Esophagus squamous epithelium (tissue), 5 donors: Measurements from ENCODE around the gene BACH2. TPM values are rescaled to one million over a fixed set of nuclear protein-coding genes. Genes with fewer than 3 reads are reported as not detected.

ENCODE experiments used
- DNase-seq: peaks from one replicate; lab custom pipeline; 2025; lab: John Stamatoyannopoulos, UW
- H3K27ac ChIP-seq, 4 donors: fragments of 200-600 bp; sonication (generic); one replicate each; pipeline ENCODE4 v1.5.1; 2016 to 2019; ENCODE audit warnings: mild to moderate bottlenecking in 1 of 4
- H3K27me3 ChIP-seq, 4 donors: fragments of 200-600 bp; sonication (generic); 1 replicate in 3 of 4; 2 replicates in 1 of 4; pipeline versions ENCODE4 v1.5.1 to v1.6.0; 2017 to 2021; ENCODE audit warnings: antibody characterized with exemption in 1 of 4
- H3K36me3 ChIP-seq, 3 donors: fragments of 200-600 bp; sonication (generic); one replicate each; pipeline ENCODE4 v1.5.1; 2016 to 2019
- H3K4me1 ChIP-seq, 3 donors: fragments of 200-600 bp; sonication (generic); one replicate each; pipeline ENCODE4 v1.5.1; 2017 to 2019
- H3K4me3 ChIP-seq, 4 donors: fragments of 200-600 bp; sonication (generic); 1 replicate in 3 of 4; 2 replicates in 1 of 4; pipeline ENCODE4 v1.5.1; 2016 to 2019; ENCODE audit warnings: mild to moderate bottlenecking in 2 of 4, moderate library complexity in 1 of 4
- H3K9me3 ChIP-seq, 3 donors: fragments of 200-600 bp; sonication (generic); one replicate each; pipeline ENCODE4 v1.5.1; 2016 to 2019
- POLR2A ChIP-seq, 4 donors: fragments of 450-650 bp; IDR thresholded peaks; one replicate each; pipeline ENCODE4 v1.6.1; 2017; ENCODE audit warnings: antibody characterized with exemption in 4 of 4, mild to moderate bottlenecking in 4 of 4, moderate library complexity in 3 of 4
- WGBS, 2 donors: methylation state at CpG; one replicate each; pipeline ENCODE4 v1.1.5; 2018; 5-methylcytosine and 5-hydroxymethylcytosine counted together
- intact Hi-C: fragments of 100-400 bp; cut with DNase I; formaldehyde crosslinking; loops from one replicate; pipeline ENCODE4 v1.15.0; 2022
- total RNA-seq, 4 donors: library from RNA; depleted of rRNA; stranded (reverse); fragments of >200 nt; gene quantifications; one replicate each; pipeline ENCODE4 v1.1.0, GENCODE V29; 2016
- TF ChIP-seq, protein P1 (sequence below), 6 experiments: fragments of 450-650 bp in 4 of 6; fragments of 200-600 bp in 2 of 6; sonication (generic) in 2 of 6; IDR thresholded peaks; one replicate each; pipeline ENCODE4 v1.5.1; 2016 to 2019; ENCODE audit warnings: antibody characterized with exemption in 6 of 6, mild to moderate bottlenecking in 4 of 6, moderate library complexity in 4 of 6
- donor health status: DM: yes; HTN: yes; CAD: no.

The BACH2 gene
- total RNA-seq, 4 donors from 2014 or later: 0.22 to 6.1 (median 0.66) TPM

DNA sequence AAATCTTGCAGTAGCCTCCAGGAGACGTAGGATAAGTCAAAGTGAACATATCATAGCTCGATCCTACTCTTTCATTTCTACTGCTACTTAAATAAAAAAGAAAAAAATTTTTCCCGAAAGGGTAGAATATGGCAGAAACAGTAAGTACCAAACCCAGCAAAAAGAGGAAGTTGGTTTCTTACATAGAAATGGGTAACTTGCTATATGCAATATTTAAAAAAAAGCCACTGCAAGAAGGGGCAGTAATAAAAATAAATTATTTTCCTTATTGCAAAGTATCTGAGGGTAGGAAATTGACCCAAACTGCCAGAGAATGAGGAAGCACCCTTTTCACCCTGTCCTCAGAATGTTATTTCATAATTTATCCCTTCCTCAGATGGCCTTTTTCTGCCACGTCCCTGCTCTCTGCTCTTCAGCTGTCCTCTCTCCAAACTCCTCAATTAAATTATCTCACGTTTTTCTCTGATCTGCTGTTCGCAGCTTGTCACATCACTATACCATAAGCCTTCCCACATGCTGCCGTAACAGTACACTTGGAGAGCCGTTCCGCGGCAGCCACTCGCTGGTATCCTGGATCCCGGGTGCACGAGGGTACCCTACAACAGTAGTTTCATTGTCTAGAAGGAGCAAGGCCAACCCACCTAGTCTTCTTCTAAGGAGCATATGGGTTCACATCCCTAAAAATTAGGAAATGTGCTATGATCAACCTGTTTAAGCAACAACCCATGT is 149.6 kb downstream of the BACH2 start:
- Histone ChIP-seq H3K4me1 (peaks cover 0 to 10% (median 0%) of the 10 kb centered on the region in 3 donors), H3K27ac (no peak overlapping the region), H3K4me3 (no peak overlapping the region), H3K27me3 (no peaks in the 10 kb centered on the region), H3K36me3 (no peaks in the 10 kb centered on the region), H3K9me3 (no peaks in the 10 kb centered on the region)
- intact Hi-C loops: no loop called here
- no peak for DNase-seq
- 80 to 84% methylated on average over 10 to 13 of the region's 13 CpGs for WGBS, 2 donors
- TF ChIP-seq, protein P1, sequence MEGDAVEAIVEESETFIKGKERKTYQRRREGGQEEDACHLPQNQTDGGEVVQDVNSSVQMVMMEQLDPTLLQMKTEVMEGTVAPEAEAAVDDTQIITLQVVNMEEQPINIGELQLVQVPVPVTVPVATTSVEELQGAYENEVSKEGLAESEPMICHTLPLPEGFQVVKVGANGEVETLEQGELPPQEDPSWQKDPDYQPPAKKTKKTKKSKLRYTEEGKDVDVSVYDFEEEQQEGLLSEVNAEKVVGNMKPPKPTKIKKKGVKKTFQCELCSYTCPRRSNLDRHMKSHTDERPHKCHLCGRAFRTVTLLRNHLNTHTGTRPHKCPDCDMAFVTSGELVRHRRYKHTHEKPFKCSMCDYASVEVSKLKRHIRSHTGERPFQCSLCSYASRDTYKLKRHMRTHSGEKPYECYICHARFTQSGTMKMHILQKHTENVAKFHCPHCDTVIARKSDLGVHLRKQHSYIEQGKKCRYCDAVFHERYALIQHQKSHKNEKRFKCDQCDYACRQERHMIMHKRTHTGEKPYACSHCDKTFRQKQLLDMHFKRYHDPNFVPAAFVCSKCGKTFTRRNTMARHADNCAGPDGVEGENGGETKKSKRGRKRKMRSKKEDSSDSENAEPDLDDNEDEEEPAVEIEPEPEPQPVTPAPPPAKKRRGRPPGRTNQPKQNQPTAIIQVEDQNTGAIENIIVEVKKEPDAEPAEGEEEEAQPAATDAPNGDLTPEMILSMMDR (IDR thresholded peaks at IDR 0.05): no peak
- no peak for TF ChIP-seq POLR2A (IDR thresholded peaks at IDR 0.05)

DNA sequence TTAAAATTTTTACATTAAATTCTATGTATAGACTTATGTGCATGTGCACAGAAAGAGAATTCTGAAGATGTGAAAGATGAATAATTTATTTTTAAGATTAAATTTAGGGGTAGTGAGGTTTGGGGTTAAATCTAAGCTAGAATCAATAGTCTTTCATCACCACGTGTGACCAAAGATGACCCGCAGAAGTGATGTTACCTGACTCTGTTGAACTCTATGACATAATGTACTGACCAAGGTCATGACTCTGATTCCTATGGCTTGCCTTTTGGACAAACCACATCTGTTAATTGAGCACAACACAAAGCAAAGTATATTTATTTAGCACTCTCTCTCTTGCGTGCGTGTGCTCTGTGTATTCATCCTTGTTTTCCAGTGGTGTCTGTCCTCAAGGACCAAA is 150.6 kb downstream of the BACH2 start:
- no peaks in the 10 kb centered on the region for H3K27me3 ChIP-seq
- H3K36me3 ChIP-seq: no peaks in the 10 kb centered on the region
- no peaks in the 10 kb centered on the region for H3K9me3 ChIP-seq
- H3K27ac ChIP-seq: no peak overlapping the region
- H3K4me1 ChIP-seq: peaks cover 0 to 7% (median 0%) of the 10 kb centered on the region in 3 donors
- 85 to 90% methylated on average over 4 of the region's 4 CpGs for WGBS, 2 donors
- intact Hi-C loops: no loop called here
- DNase-seq: no peak
- H3K4me3 ChIP-seq: no peak overlapping the region
- TF ChIP-seq POLR2A (IDR thresholded peaks at IDR 0.05): no peak
- TF ChIP-seq, protein P1 (IDR thresholded peaks at IDR 0.05): no peak

DNA sequence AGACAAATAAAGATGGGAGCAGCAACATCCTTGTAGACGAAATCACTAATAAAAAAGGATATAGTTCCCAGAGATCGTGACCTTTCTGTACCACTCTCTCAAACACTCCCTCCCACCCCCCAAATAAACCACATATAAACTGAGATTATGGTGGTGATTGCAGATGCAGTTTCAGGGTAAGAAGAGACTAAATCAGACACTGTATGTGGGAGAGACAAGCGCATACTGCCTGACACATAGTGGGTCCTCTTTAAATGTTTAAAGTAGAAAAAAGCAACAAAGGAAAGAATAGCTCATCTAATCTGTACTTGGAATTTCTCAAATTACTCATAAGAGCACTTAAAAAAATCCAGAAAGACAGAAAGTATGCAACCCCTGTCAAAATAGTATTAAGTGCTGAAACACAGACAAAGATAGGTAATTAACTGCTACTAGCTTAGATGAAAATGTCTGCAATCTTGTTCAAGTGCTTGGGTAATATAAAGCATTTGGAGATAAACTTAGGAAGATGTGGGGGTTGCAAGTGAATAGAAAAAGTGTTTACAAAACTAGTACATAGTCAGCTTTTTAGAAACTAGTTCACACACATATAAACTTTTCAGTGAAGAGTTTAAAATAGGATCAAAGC is 151.6 kb downstream of the BACH2 start:
- peaks cover 0 to 7% (median 0%) of the 10 kb centered on the region in 3 donors for H3K4me1 ChIP-seq

DNA sequence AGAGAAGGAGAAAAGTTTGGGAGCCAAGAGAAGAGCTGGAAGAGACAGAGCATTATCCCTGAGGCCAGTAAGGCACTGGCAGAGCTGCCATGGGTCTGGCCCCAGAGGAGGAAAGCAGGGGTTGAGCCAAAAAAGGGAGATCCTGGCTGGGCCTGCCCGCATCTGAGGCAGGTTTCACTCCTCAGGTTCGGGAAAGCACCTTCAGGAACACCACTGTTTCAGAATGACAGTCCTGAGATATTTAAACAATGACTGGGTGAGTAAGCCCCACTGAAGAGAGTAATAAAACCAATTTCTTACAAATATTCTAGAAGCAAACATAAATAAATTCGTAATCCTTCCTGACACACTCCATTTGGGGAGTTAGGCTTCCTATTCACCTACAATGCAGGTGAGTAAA is 152.2 kb downstream of the BACH2 start:
- H3K36me3 ChIP-seq: no peaks in the 10 kb centered on the region
- DNase-seq: no peak
- WGBS, 2 donors: 38 to 46% methylated on average over 3 of the region's 3 CpGs

More for the DNA sequence above, 151.6 kb downstream of the BACH2 start:
- TF ChIP-seq, protein P1 (IDR thresholded peaks at IDR 0.05): no peak
- no peak for TF ChIP-seq POLR2A (IDR thresholded peaks at IDR 0.05)
- Histone ChIP-seq H3K36me3 (no peaks in the 10 kb centered on the region), H3K27me3 (no peaks in the 10 kb centered on the region), H3K4me3 (no peak overlapping the region), H3K9me3 (no peaks in the 10 kb centered on the region), H3K27ac (no peak overlapping the region)
- DNase-seq: no peak
- intact Hi-C loops: no loop called here
- WGBS, 2 donors: 65 to 68% methylated on average over 3 of the region's 3 CpGs

More for the DNA sequence above, 152.2 kb downstream of the BACH2 start:
- Histone ChIP-seq H3K4me1 (peaks cover 0 to 7% (median 0%) of the 10 kb centered on the region in 3 donors), H3K4me3 (no peak overlapping the region), H3K9me3 (no peaks in the 10 kb centered on the region), H3K27me3 (no peaks in the 10 kb centered on the region), H3K27ac (no peak overlapping the region)
- TF ChIP-seq, protein P1 (IDR thresholded peaks at IDR 0.05): no peak
- no peak for TF ChIP-seq POLR2A (IDR thresholded peaks at IDR 0.05)
- intact Hi-C loops: no loop called here
